Endothelial cell of umbilical vein (primary cell): ENCODE results near the gene ZNF438. TPM values are rescaled to one million over a fixed set of nuclear protein-coding genes. Genes with fewer than 3 reads are reported as not detected.

ENCODE experiments used
- BruUV-seq: library from RNA; stranded (reverse); fragments of 400-500 nt; replicated peaks from 2 replicates; lab custom pipeline; 2021; lab: Mats Ljungman, UMichigan
- CTCF ChIA-PET: fragments of 300-600, 350-600 bp; sonication (Branson Sonifier 250); formaldehyde crosslinking; loops from one replicate; lab custom pipeline; 2021; ENCODE audit warnings: antibody characterized with exemption, inconsistent platforms; lab: Charles Lee
- POLR2A ChIA-PET: fragments of 300-600, 350-600 bp; sonication (Branson Sonifier 250); formaldehyde crosslinking; loops from one replicate; lab custom pipeline; 2021; ENCODE audit warnings: antibody characterized with exemption, inconsistent platforms; lab: Charles Lee
- DNase-seq: peaks from one replicate; pipeline ENCODE4 v3.0.0-alpha.2; 2011; ENCODE audit warnings: low read depth, low spot score
- FAIRE-seq: peaks from 2 replicates; lab custom pipeline; 2011; peaks lifted over from hg19 to GRCh38; lab: Jason Lieb, UNC
- H2AFZ ChIP-seq: 2 replicates; pipeline ENCODE4 v1.6.0; 2012; ENCODE audit warnings: low read depth, low read length, control low read depth, inconsistent platforms
- H3K27ac ChIP-seq: 2 replicates; pipeline ENCODE4 v1.5.1; 2011; ENCODE audit warnings: low read depth, mild to moderate bottlenecking, control low read depth, low read length, moderate library complexity; ENCODE audit not compliant: insufficient read depth
- H3K27me3 ChIP-seq, 2 experiments: 2 replicates each; pipeline versions ENCODE4 v1.6.0 to v1.6.1; 2011; ENCODE audit warnings: low read length in 2 of 2, mixed read lengths in 1 of 2; ENCODE audit not compliant: control insufficient read depth in 2 of 2, insufficient read depth in 2 of 2
- H3K36me3 ChIP-seq, 2 experiments: 2 replicates in 1 of 2; 3 replicates in 1 of 2; pipeline ENCODE4 v1.5.1; 2011; ENCODE audit warnings: low read length in 2 of 2, mild to moderate bottlenecking in 1 of 2, moderate library complexity in 1 of 2; ENCODE audit not compliant: control insufficient read depth in 2 of 2, insufficient read depth in 2 of 2; ENCODE audit errors: extremely low read depth in 1 of 2
- H3K4me1 ChIP-seq: 3 replicates; pipeline ENCODE4 v1.5.1; 2011; ENCODE audit warnings: mild to moderate bottlenecking, low read length; ENCODE audit not compliant: control insufficient read depth, insufficient read depth; ENCODE audit errors: extremely low read depth
- H3K4me2 ChIP-seq: 2 replicates; pipeline ENCODE4 v1.6.1; 2011; ENCODE audit warnings: low read length, control low read depth, mixed read lengths; ENCODE audit not compliant: insufficient read depth
- H3K4me3 ChIP-seq, 3 experiments: fragments of 200-600 bp in 1 of 3; sonication (generic), shearing (Covaris generic) in 1 of 3; replicated peaks in 1 of 3; 2 replicates each; pipeline ENCODE4 v1.5.1; 2011 to 2016; ENCODE audit warnings: control low read depth in 3 of 3, low read length in 3 of 3, mild to moderate bottlenecking in 2 of 3, inconsistent platforms in 1 of 3, low read depth in 1 of 3, moderate library complexity in 1 of 3; ENCODE audit not compliant: insufficient read depth in 1 of 3
- H3K79me2 ChIP-seq: 2 replicates; pipeline ENCODE4 v1.6.0; 2012; ENCODE audit warnings: low read length, inconsistent platforms; ENCODE audit not compliant: control insufficient read depth, insufficient read depth
- H3K9ac ChIP-seq: replicated peaks from 2 replicates; pipeline ENCODE3; 2011; ENCODE audit warnings: low read length, control low read depth; ENCODE audit not compliant: insufficient read depth; ENCODE audit errors: extremely low read depth
- H3K9me1 ChIP-seq: replicated peaks from 3 replicates; pipeline ENCODE4 v1.6.0; 2011; ENCODE audit warnings: mild to moderate bottlenecking, low read length; ENCODE audit not compliant: control insufficient read depth, insufficient read depth; ENCODE audit errors: extremely low read depth
- H3K9me3 ChIP-seq: replicated peaks from 2 replicates; pipeline ENCODE4 v1.5.1; 2012; ENCODE audit warnings: low read length, inconsistent platforms; ENCODE audit not compliant: control insufficient read depth, insufficient read depth
- H4K20me1 ChIP-seq: replicated peaks from 2 replicates; pipeline ENCODE3; 2011; ENCODE audit warnings: mild to moderate bottlenecking, low read length; ENCODE audit not compliant: control insufficient read depth, insufficient read depth; ENCODE audit errors: extremely low read depth
- CTCF ChIP-seq, 2 donors: IDR thresholded peaks; 1 replicate in 1 of 2; 2 replicates in 1 of 2; pipeline ENCODE4 v1.5.1; 2011; ENCODE audit warnings: low read length in 2 of 2, mild to moderate bottlenecking in 2 of 2, moderate library complexity in 2 of 2, control low read depth in 1 of 2, inconsistent platforms in 1 of 2, low read depth in 1 of 2; ENCODE audit not compliant: insufficient read depth in 1 of 2; ENCODE audit errors: extremely low read depth in 1 of 2
- EZH2 ChIP-seq: IDR thresholded peaks from 2 replicates; pipeline ENCODE4 v1.6.1; 2012; ENCODE audit warnings: borderline replicate concordance, low read depth, mild to moderate bottlenecking, moderate library complexity, low read length, inconsistent platforms; ENCODE audit not compliant: severe bottlenecking
- FOS ChIP-seq: IDR thresholded peaks from 2 replicates; pipeline ENCODE4 v1.6.1; 2011; ENCODE audit warnings: mild to moderate bottlenecking, low read length, moderate library complexity, borderline replicate concordance; ENCODE audit not compliant: insufficient read depth
- GATA2 ChIP-seq: IDR thresholded peaks from 2 replicates; pipeline ENCODE4 v1.7.0; 2011; ENCODE audit warnings: low read depth, mild to moderate bottlenecking, moderate library complexity, mixed read lengths, low read length; ENCODE audit not compliant: insufficient read length, insufficient read depth
- JUN ChIP-seq: IDR thresholded peaks from 2 replicates; pipeline ENCODE4 v1.6.1; 2011; ENCODE audit warnings: borderline replicate concordance, low read depth; ENCODE audit not compliant: insufficient read length, insufficient read depth
- MYC ChIP-seq: IDR thresholded peaks from one replicate; pipeline ENCODE4 v1.6.1; 2011; ENCODE audit warnings: mild to moderate bottlenecking, low read depth, low read length
- POLR2A ChIP-seq: IDR thresholded peaks from 2 replicates; pipeline ENCODE4 v1.6.1; 2012; ENCODE audit warnings: low read depth, mild to moderate bottlenecking, control low read depth, low read length
- POLR2AphosphoS5 ChIP-seq: IDR thresholded peaks from 2 replicates; pipeline ENCODE4 v1.6.1; 2012; ENCODE audit warnings: low read depth, mild to moderate bottlenecking, control low read depth, low read length, moderate library complexity; ENCODE audit not compliant: insufficient read depth
- dilution Hi-C: fragments of 300-500 bp; cut with MboI; formaldehyde crosslinking; loops from one replicate; pipeline ENCODE4 v1.15.0; 2019; ENCODE audit warnings: low sequenced_read_pairs; ENCODE audit not compliant: extremely low pct_ligation_motif_present
- intact Hi-C: fragments of 100-400 bp; cut with micrococcal nuclease; formaldehyde crosslinking; loops from one replicate; pipeline ENCODE4 v1.10.0; 2022
- polyA plus RNA-seq, 4 experiments: library from polyadenylated mRNA; depleted of rRNA in 3 of 4; stranded (reverse) in 3 of 4; unstranded in 1 of 4; fragments of >200 nt; gene quantifications; 2 replicates each; pipeline versions ENCODE4 v1.2.1 to v1.2.3, GENCODE V29; 2011 to 2012; ENCODE audit warnings: missing spikeins in 1 of 4
- total RNA-seq: library from RNA; stranded (reverse); gene quantifications from 2 replicates; pipeline ENCODE4 v1.2.3, GENCODE V29; 2021

ZNF438 gene
- total and polyA plus RNA-seq, 2 donors (not counting 3 experiments of a cell fraction or from before 2014, with no cell fraction given) = 7.2 to 15.1 TPM

GRCh38 chr10:30990971-30991646 lies 40.6 kb downstream of the ZNF438 start:
- no peaks in the 10 kb centered on the region for H4K20me1 ChIP-seq
- H3K9ac ChIP-seq = no peak overlapping the region
- H3K4me2 ChIP-seq = no peak overlapping the region
- H3K9me3 ChIP-seq = no peaks in the 10 kb centered on the region
- no peaks in the 10 kb centered on the region for H3K9me1 ChIP-seq
- no peaks in the 10 kb centered on the region for H3K27me3 ChIP-seq
- dilution Hi-C loops (no loop called here), intact Hi-C loops (no loop called here)
- ChIA-PET POLR2A (no interaction called here), CTCF (no interaction called here)
- FAIRE-seq = no peak
- peaks cover 21% of the 10 kb centered on the region for H3K4me1 ChIP-seq
- H3K79me2 ChIP-seq = peaks cover 22% of the 10 kb centered on the region
- H3K27ac ChIP-seq = no peak overlapping the region
- H3K4me3 ChIP-seq = no peak overlapping the region
- no peak overlapping the region for H2AFZ ChIP-seq
- no peak for DNase-seq
- BruUV-seq = no TSS peak
- no peak for TF ChIP-seq POLR2A
- no peak for TF ChIP-seq CTCF (IDR thresholded peaks at IDR 0.05; ENCODE audit: extremely low read depth in 1 of 2, insufficient read depth in 1 of 2, low read depth in 1 of 2, low read length in 2 of 2)
- TF ChIP-seq JUN = no peak
- no peak for TF ChIP-seq GATA2
- TF ChIP-seq FOS = no peak
- no peak for TF ChIP-seq EZH2
- TF ChIP-seq POLR2AphosphoS5 = no peak
- no peak for TF ChIP-seq MYC
- H3K36me3 ChIP-seq = peaks cover 0 to 2% of the 10 kb centered on the region in 2 experiments
